ENCODE measurements around the gene GALNT12. TPM values are rescaled to one million over a fixed set of nuclear protein-coding genes. Genes with fewer than 3 reads are reported as not detected.

GALNT12 gene
- total RNA-seq, 1 experiment from 2014 or later: 31.2 TPM

DNA sequence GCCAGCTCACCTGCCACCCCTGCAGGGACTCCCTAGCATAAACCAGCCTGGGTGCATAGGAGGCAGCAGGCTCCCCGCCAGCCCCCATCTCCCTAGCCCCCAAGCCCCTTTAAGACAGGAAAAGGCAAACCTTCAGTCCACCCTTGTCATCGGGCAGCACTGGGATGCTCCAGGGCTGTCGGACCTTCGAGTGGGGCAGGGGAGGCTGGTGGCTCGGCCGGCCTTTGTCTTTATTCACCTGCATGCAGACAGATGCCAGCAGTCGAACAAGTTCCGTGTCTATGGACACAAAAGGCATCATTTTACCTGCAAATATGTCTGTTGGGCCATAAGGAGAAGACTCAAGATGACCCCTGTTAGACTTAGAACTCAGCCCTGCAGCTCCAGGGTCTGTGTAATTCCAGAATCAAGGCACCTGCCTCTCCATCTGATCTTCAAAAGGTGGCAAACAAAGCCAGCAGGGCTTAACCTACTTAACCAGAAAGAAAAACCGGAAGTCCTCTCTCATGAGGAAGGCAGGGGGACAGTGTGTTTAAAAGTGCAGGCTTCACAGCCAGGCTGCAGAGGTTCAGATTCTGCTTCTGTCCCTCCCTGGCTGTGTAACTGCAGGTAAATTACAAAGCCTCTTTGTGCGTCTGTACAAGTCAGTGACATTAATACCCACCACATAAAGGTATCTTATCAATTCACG lies 27.3 kb upstream of the GALNT12 start:
- RAD21 ChIA-PET (ENCODE audit: low non-redundant PET in 1 of 2, low total read pairs in 2 of 2, uncharacterized antibody in 2 of 2, unreplicated experiment in 2 of 2): no interaction called here
- TF ChIP-seq EZH2 (IDR thresholded peaks at IDR 0.05): no peak
- TF ChIP-seq SRF (IDR thresholded peaks at IDR 0.05; ENCODE audit: low read depth): no peak
- no peak for TF ChIP-seq EGR1 (IDR thresholded peaks at IDR 0.05; ENCODE audit: low read depth)
- TF ChIP-seq SP1 (IDR thresholded peaks at IDR 0.05; ENCODE audit: low read depth): no peak
- TF ChIP-seq ELF1 (IDR thresholded peaks at IDR 0.05; ENCODE audit: borderline replicate concordance, low read depth): no peak
- TF ChIP-seq, protein P1, sequence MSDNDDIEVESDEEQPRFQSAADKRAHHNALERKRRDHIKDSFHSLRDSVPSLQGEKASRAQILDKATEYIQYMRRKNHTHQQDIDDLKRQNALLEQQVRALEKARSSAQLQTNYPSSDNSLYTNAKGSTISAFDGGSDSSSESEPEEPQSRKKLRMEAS (IDR thresholded peaks at IDR 0.05): no peak
- TF ChIP-seq, protein P2, sequence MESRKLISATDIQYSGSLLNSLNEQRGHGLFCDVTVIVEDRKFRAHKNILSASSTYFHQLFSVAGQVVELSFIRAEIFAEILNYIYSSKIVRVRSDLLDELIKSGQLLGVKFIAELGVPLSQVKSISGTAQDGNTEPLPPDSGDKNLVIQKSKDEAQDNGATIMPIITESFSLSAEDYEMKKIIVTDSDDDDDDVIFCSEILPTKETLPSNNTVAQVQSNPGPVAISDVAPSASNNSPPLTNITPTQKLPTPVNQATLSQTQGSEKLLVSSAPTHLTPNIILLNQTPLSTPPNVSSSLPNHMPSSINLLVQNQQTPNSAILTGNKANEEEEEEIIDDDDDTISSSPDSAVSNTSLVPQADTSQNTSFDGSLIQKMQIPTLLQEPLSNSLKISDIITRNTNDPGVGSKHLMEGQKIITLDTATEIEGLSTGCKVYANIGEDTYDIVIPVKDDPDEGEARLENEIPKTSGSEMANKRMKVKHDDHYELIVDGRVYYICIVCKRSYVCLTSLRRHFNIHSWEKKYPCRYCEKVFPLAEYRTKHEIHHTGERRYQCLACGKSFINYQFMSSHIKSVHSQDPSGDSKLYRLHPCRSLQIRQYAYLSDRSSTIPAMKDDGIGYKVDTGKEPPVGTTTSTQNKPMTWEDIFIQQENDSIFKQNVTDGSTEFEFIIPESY (IDR thresholded peaks at IDR 0.05; ENCODE audit: extremely low read depth, insufficient replicate concordance, low read length): no peak
- TF ChIP-seq, protein P3, sequence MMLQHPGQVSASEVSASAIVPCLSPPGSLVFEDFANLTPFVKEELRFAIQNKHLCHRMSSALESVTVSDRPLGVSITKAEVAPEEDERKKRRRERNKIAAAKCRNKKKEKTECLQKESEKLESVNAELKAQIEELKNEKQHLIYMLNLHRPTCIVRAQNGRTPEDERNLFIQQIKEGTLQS (IDR thresholded peaks at IDR 0.05): no peak
- no peak for TF ChIP-seq YY1 (IDR thresholded peaks at IDR 0.05; ENCODE audit: extremely low read depth, insufficient replicate concordance, low read depth, low read length)
- TF ChIP-seq EZH2phosphoT487 (IDR thresholded peaks at IDR 0.05; ENCODE audit: borderline replicate concordance): no peak
- no peak for TF ChIP-seq RAD21 (IDR thresholded peaks at IDR 0.05; ENCODE audit: low read depth)
- TF ChIP-seq JUND (IDR thresholded peaks at IDR 0.05): no peak
- TF ChIP-seq ZNF274 (IDR thresholded peaks at IDR 0.05; ENCODE audit: low read depth, low read length): no peak
- no peak for TF ChIP-seq SIN3A (IDR thresholded peaks at IDR 0.05; ENCODE audit: low read depth)
- no peak for TF ChIP-seq CBX3 (IDR thresholded peaks at IDR 0.05; ENCODE audit: low read depth)
- TF ChIP-seq ZFX (IDR thresholded peaks at IDR 0.05): no peak
- Histone ChIP-seq H3K9me2 (ENCODE audit: insufficient read depth) (no peaks in the 10 kb centered on the region), H3K79me2 (ENCODE audit: insufficient read depth, low read length) (no peaks in the 10 kb centered on the region), H3K4me2 (ENCODE audit: low read length) (no peak overlapping the region), H3K27me3 (ENCODE audit: insufficient read depth, low read length) (no peaks in the 10 kb centered on the region), H3K27ac (ENCODE audit: low read depth, low read length) (no peak overlapping the region), H2AFZ (ENCODE audit: low read depth, low read length, poor library complexity, severe bottlenecking) (no peak overlapping the region), H4K20me1 (ENCODE audit: insufficient read depth) (no peaks in the 10 kb centered on the region), H3K4me1 (ENCODE audit: control insufficient read depth in 1 of 2, insufficient read depth in 2 of 2, low read length in 2 of 2) (peaks cover 20 to 36% of the 10 kb centered on the region in 2 experiments), H3K9me3 (ENCODE audit: control insufficient read depth in 1 of 2, insufficient read depth in 1 of 2, low read depth in 1 of 2, low read length in 2 of 2) (no peaks in the 10 kb centered on the region), H3K9ac (ENCODE audit: low read length) (no peak overlapping the region), H3K36me3 (ENCODE audit: control insufficient read depth in 1 of 2, insufficient read depth in 2 of 2, low read length in 2 of 2) (peaks cover 0 to 23% of the 10 kb centered on the region in 2 experiments; a peak in 1 of 4 replicates), H3K4me3 (replicated peaks in 1 of 2; ENCODE audit: low read depth in 1 of 2, low read length in 2 of 2) (no peak overlapping the region)
- DNase-seq (ENCODE audit: low read depth, low spot score): no peak
- intact Hi-C loops (cut with micrococcal nuclease): no loop called here
- BruUV-seq (replicated peaks): no TSS peak
- ATAC-seq: no peak
- CTCF ChIA-PET: no interaction called here
- POLR2A ChIA-PET: no interaction called here
